Type B pancreatic cell (in vitro differentiated cells): ENCODE results near the gene CEND1. TPM values are rescaled to one million over a fixed set of nuclear protein-coding genes. Genes with fewer than 3 reads are reported as not detected.

Experiments
- DNase-seq: peaks from one replicate; pipeline ENCODE4 v3.0.0; 2021; ENCODE audit warnings: mixed read lengths; ENCODE audit not compliant: unreplicated experiment; ENCODE audit errors: extremely low spot score
- H3K27ac Mint-ChIP-seq: 2 replicates; pipeline ENCODE4 v1.8.0; 2021; ENCODE audit warnings: mild to moderate bottlenecking, mixed read lengths
- H3K27me3 Mint-ChIP-seq: 2 replicates; pipeline ENCODE4 v1.8.0; 2021; ENCODE audit warnings: mixed read lengths
- H3K36me3 Mint-ChIP-seq: 2 replicates; pipeline ENCODE4 v1.8.0; 2021; ENCODE audit warnings: mixed read lengths
- H3K4me1 Mint-ChIP-seq: one replicate; pipeline ENCODE4 v1.8.0; 2021; ENCODE audit warnings: mixed read lengths; ENCODE audit not compliant: unreplicated experiment
- H3K4me3 Mint-ChIP-seq: 2 replicates; pipeline ENCODE4 v1.8.0; 2021; ENCODE audit warnings: mild to moderate bottlenecking, mixed read lengths
- H3K9me3 Mint-ChIP-seq: 2 replicates; pipeline ENCODE4 v1.8.0; 2021; ENCODE audit warnings: mixed read lengths
- CTCF ChIP-seq: fragments of 200-600 bp; sonication (generic); conservative IDR thresholded peaks from 2 replicates; pipeline ENCODE4 v1.5.0; 2021; ENCODE audit warnings: antibody characterized with exemption, mild to moderate bottlenecking
- total RNA-seq: library from RNA; stranded (reverse); gene quantifications from 2 replicates; pipeline ENCODE4 v1.2.1, GENCODE V29; 2021; ENCODE audit warnings: low replicate concordance

Gene CEND1
- total RNA-seq, 1 donor from 2014 or later: 0.89 TPM

- Mint-ChIP-seq H3K27ac (peak overlapping the region; percentile 53), H3K27me3 (no peaks in the 10 kb centered on the region), H3K36me3 (peaks cover 4% of the 10 kb centered on the region), H3K9me3 (no peaks in the 10 kb centered on the region), H3K4me1 (no peaks in the 10 kb centered on the region), H3K4me3 (no peak overlapping the region)
- TF ChIP-seq CTCF: peak; percentile 32
- DNase-seq: no peak
These were observed 27.3 kb downstream of the CEND1 start for GRCh38 chr11:762421-763072.

GRCh38 chr11:761526-762108 lies 28.3 kb downstream of the CEND1 start:
- Mint-ChIP-seq H3K4me1 (no peaks in the 10 kb centered on the region), H3K4me3 (no peak overlapping the region), H3K27me3 (no peaks in the 10 kb centered on the region), H3K36me3 (peaks cover 4% of the 10 kb centered on the region), H3K9me3 (no peaks in the 10 kb centered on the region), H3K27ac (peak overlapping the region; percentile 21)
- TF ChIP-seq CTCF: no peak
- no peak for DNase-seq

GRCh38 chr11:760236-760635 lies 29.7 kb downstream of the CEND1 start:
- H3K27me3 Mint-ChIP-seq: no peaks in the 10 kb centered on the region

DNA sequence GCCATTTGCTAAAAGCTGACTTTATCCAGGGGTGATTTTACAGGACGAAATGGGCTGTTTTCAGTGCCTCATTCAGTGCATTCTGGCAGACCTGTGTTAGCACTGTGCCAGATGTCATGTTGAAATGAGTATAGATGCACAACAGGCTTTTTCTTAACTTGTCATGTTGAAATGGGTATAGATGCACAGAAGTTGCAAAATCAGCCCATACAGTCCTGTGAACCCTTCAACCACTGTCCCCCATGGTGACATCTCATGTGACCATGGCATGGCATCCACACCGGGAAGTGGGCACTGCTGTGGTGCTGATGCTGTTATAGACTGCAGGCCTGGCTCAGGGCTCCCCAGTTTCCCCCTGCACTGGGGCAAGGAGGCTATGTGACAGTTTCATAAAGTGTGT lies 40.2 kb downstream of the CEND1 start:
- peak overlapping the region; percentile 81 for H3K4me3 Mint-ChIP-seq
- no peaks in the 10 kb centered on the region for H3K27me3 Mint-ChIP-seq
- no peak for DNase-seq
- H3K4me1 Mint-ChIP-seq: peaks cover 12% of the 10 kb centered on the region
- H3K9me3 Mint-ChIP-seq: no peaks in the 10 kb centered on the region
- H3K27ac Mint-ChIP-seq: peak overlapping the region; percentile 80
- H3K36me3 Mint-ChIP-seq: peaks cover 3% of the 10 kb centered on the region
- TF ChIP-seq CTCF: no peak

More at GRCh38 chr11:760236-760635, 29.7 kb downstream of the CEND1 start:
- TF ChIP-seq CTCF: no peak
- DNase-seq: no peak
- no peak overlapping the region for H3K27ac Mint-ChIP-seq
- no peaks in the 10 kb centered on the region for H3K4me1 Mint-ChIP-seq
- no peaks in the 10 kb centered on the region for H3K9me3 Mint-ChIP-seq
- no peak overlapping the region for H3K4me3 Mint-ChIP-seq
- H3K36me3 Mint-ChIP-seq: peaks cover 4% of the 10 kb centered on the region

DNA sequence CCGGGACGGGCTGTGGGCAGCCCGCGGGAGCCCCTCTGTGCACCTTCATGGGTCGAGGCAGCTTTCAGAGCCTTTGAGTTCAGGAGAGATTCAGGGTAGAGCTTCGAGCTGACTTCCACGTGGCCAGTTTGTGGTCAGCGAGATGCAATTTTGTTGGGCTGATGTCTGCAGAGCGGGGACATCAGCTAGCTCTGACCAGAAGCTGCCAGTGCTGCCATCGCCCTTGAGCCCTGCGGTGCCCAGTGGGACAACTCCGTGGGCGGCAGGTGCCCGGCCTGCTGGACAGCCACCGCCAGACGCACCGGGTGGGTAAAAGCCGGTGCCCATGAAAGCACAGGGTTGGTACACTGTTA lies 41.9 kb downstream of the CEND1 start:
- no peak for DNase-seq
- H3K27me3 Mint-ChIP-seq: no peaks in the 10 kb centered on the region
- H3K9me3 Mint-ChIP-seq: no peaks in the 10 kb centered on the region
- no peak for TF ChIP-seq CTCF
- peak overlapping the region; percentile 88 for H3K4me3 Mint-ChIP-seq
- peak overlapping the region; percentile 90 for H3K27ac Mint-ChIP-seq
- peaks cover 16% of the 10 kb centered on the region for H3K4me1 Mint-ChIP-seq
- H3K36me3 Mint-ChIP-seq: peaks cover 3% of the 10 kb centered on the region
